ENCODE data around the gene PRPF19.
A peak's percentile ranks its signal among the peaks of the same experiment; 100 is the strongest.

PRPF19 gene

GRCh38 chr11:60880643-60881282 is 25.6 kb downstream of the PRPF19 start:
- Histone ChIP-seq H3K27ac (no peak overlapping the region), H3K4me3 (no peak overlapping the region)

- H3K27ac ChIP-seq: no peak overlapping the region
- no peak overlapping the region for H3K4me3 ChIP-seq
These were observed 26.3 kb downstream of the PRPF19 start for GRCh38 chr11:60879971-60880588.

- no peak overlapping the region for H3K4me3 ChIP-seq
- H3K27ac ChIP-seq: no peak overlapping the region
These were observed 27.3 kb downstream of the PRPF19 start for GRCh38 chr11:60879104-60879503.

GRCh38 chr11:60878245-60879101 is 27.9 kb downstream of the PRPF19 start:
- no peak overlapping the region for H3K4me3 ChIP-seq

GRCh38 chr11:60876168-60876485 is 30.3 kb downstream of the PRPF19 start:
- no peak overlapping the region for H3K27ac ChIP-seq
- H3K4me3 ChIP-seq: no peak overlapping the region

More at GRCh38 chr11:60878245-60879101, 27.9 kb downstream of the PRPF19 start:
- peak overlapping the region in 2 of 21 experiments; percentile 20 to 28 for H3K27ac ChIP-seq

GRCh38 chr11:60875366-60876167 is 30.8 kb downstream of the PRPF19 start:
- H3K4me3 ChIP-seq: no peak overlapping the region
- H3K27ac ChIP-seq: no peak overlapping the region

DNA sequence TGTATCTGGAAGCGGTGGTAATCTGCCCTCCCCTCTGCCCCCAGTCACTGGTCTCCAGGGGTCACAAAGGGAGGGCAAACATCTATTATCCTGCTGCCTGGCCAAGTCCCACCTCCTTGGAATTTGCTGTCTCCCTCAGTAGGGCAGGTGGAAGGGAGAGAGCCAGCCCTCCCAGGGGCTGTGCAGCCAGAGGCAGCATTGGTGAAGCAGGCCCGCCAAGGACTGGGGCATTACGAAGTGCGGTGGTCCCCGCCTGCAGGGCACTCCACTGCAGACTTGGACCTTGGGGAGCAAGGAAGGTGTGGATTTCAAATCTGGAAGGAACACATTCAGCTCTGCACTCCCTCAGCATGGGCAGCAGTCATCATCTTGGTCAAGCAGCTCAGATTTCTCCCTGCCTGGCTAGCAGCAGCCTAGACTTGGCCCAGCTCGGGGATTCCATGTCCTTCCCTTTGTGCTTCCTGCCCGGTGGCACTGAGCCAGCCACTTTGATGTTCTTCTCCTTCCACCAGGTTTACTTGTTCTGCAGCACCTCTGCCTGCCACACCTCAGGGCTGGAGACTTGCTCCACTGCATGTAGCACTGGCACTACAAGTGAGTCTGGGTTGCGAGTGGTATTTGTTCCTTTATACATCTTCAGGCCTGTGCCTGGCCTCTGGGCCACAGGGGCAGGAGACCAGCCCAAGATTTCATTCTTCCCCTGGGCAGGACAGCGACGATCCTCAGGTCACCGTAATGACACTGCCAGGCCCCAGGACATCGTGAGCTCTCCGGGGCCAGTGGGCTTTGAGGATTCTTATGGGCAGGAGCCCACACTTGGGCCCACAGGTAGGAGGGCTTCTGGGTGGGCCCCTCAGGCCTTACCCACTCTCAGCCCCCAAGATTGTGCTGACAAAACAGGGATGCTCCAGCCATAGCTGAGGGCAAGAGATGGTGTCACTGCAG is 31.7 kb downstream of the PRPF19 start:
- no peak overlapping the region for H3K27ac ChIP-seq

DNA sequence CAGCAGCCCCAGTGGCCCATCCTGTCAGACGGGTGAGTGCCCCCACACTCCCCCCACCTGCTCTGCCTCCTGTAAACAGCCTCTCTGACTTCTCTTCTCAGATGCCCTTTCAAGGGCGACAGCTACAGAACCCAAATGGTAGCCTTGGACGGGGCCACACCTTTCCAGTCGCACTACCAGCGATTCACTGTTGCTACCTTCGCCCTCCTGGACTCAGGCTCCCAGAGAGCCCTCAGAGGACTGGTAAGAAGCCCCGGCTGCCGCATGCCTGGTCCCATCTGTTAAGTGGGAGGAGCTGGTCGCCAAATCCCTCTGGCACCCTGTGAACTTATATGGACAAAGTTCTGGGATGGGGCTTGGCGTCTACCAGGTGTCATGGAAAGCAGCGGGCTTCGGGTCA is 32.9 kb downstream of the PRPF19 start:
- Histone ChIP-seq H3K4me3 (no peak overlapping the region), H3K27ac (no peak overlapping the region)

More for the DNA sequence above, 31.7 kb downstream of the PRPF19 start:
- no peak overlapping the region for H3K4me3 ChIP-seq

DNA sequence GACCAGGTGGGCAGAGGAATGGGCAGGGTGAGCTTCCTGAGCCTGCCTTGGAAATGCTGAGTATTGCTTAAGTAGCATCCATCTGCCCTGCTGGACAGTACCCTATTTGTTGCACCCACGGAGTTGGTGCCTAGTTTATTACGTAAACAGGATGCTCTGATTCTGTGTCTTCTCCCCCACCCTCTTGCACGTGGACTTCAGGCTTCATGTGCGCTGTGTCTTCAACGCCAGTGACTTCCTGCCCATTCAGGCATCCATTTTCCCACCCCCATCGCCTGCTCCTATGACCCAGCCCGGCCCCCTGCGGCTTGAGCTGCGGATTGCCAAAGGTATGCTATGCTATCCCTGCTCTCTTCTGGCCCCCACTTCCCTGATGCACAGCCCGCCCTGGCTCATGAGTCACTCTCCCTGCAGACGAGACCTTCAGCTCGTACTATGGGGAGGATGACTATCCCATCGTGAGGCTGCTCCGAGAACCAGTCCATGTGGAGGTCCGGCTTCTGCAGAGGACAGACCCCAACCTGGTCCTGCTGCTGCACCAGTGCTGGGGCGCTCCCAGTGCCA is 33.3 kb downstream of the PRPF19 start:
- Histone ChIP-seq H3K27ac (peak overlapping the region in 1 of 21 experiments; percentile 42), H3K4me3 (no peak overlapping the region)

GRCh38 chr11:60872124-60872960 is 34.0 kb downstream of the PRPF19 start:
- H3K4me3 ChIP-seq: no peak overlapping the region
- peak overlapping the region in 1 of 21 experiments; percentile 42 for H3K27ac ChIP-seq

DNA sequence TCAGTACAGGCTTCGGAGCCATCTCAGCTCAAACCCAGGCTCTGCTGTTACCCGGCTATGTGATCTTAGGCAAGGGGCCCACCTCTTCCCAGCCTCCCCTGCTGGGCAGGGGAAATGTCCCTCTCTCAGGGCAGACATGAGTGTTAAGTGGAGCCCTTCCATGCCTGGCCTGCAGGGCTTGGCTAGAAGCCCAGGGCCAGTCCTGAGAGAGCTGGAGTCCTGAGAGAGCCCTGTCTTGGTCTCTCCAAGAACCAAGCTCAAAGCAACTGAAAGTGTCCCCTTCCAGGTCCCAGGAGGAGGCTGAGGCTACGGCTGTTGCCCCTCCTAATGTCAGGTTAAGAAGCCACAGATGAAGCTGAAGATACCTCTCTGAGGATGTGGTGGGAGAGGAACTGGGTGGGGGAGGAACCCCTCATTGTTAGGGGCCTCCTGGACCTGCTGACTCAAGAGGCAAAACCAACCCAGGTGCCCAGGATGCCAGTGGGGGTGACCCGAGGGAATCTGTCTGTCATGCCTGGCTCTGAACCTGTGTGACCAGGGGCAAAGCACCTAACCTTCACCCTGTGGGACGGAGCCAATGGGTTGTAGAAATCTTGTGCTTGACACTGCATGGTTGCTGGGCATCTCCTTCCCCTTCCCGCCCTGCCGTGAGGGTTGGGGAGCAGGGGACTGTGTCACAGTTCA is 34.9 kb downstream of the PRPF19 start:
- no peak overlapping the region for H3K27ac ChIP-seq

DNA sequence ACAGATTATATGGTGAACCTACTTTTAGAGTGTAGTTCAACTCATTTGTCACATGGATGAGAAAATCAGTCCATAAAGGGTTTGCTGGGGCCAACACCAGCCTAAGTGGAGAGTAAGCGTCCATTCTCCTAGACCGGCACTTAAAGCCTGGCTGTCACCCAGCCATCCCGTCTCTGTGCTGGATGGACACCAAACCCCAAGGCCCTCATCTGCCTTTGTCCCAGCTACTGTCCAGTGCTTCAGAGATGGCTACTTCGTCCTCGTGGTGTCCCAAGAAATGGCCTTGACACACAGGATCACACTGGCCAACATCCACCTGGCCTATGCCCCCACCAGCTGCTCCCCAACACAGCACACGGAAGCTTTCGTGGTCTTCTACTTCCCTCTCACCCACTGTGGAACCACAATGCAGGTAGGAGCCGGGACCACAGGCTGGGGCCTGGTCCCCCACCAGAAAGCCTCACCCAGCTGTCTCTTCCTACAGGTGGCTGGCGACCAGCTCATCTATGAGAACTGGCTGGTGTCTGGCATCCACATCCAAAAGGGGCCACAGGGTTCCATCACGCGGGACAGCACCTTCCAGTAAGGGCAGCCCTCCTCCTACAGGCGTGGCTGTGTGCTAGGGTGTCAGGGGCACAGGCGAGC is 35.5 kb downstream of the PRPF19 start:
- Histone ChIP-seq H3K27ac (no peak overlapping the region), H3K4me3 (no peak overlapping the region)

More for the DNA sequence above, 34.9 kb downstream of the PRPF19 start:
- no peak overlapping the region for H3K4me3 ChIP-seq

DNA sequence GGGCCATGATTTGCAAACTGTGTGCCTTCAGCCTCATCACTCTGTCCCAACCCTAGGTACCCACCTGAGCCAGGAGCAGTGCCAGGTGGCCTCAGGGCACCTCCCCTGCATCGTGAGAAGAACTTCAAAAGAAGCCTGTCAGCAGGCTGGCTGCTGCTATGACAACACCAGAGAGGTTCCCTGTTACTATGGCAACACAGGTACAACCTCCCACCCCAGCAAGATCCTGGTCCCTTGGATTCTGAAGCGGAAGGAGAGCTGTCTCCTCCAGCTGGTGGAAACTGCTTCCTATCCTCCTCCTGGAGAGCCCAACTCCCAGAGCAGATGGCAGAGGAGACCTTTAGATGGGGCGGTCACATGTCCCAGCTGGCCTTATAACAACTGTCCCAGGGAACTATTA is 36.1 kb downstream of the PRPF19 start:
- Histone ChIP-seq H3K27ac (no peak overlapping the region), H3K4me3 (no peak overlapping the region)

DNA sequence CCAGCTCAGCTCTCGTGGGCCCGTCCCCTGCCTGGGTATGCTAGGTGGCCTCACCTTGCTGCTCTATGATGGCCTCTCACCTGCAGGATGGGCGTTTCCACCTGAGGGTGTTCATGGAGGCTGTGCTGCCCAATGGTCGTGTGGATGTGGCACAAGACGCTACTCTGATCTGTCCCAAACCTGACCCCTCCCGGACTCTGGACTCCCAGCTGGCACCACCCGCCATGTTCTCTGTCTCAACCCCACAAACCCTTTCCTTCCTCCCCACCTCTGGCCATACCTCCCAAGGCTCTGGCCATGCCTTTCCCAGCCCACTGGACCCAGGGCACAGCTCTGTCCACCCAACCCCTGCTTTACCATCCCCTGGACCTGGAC is 36.9 kb downstream of the PRPF19 start:
- H3K27ac ChIP-seq: no peak overlapping the region
- no peak overlapping the region for H3K4me3 ChIP-seq

- H3K27ac ChIP-seq: no peak overlapping the region
- H3K4me3 ChIP-seq: no peak overlapping the region
These were observed 37.5 kb downstream of the PRPF19 start for GRCh38 chr11:60868682-60869450.

Measured in skin epidermis (tissue), 12 donors.